Epidermal melanocyte (primary cell): ENCODE results near the gene TRAM2.

Experiments
- DNase-seq: peaks from one replicate; pipeline ENCODE4 v3.0.0; 2011; ENCODE audit warnings: low spot score; ENCODE audit not compliant: insufficient read length

Gene TRAM2

DNA sequence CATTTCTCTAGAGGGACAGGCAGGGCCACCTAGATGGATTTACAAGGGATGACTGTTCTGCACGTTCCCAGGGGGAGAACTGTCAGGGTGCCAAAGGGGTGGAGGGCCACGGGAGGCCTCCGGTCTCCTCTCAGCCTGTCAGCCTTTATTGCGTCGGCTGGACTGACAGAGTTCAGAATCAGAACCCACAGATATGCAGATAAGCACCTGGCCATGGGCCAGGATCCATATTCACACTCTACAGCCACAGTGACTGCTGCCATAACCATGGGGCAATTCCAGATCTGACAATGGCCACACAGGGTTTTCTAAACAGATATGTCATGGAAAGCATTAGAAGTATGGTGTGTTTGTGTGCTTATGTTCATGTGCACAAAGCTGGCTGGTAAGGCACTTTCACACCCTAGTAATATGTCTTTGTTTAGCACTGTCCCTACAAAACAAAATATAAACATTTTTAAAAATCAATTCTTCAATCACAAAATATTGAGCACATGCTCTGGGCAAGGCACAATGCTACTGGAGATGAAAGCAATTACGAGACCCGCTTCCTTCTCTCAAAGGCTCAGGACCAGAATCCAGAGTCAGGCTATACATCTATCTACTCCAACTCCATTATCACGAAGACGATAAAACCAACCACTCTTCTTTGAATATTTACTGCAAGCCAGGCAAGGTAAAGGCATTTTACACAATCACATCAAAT, 29.1 kb downstream of the TRAM2 start:
- DNase-seq: no peak

GRCh38 chr6:52546678-52547077, 30.2 kb downstream of the TRAM2 start:
- no peak for DNase-seq

- no peak for DNase-seq
Measured at GRCh38 chr6:52546192-52546591, 30.7 kb downstream of the TRAM2 start.

- DNase-seq: no peak
Measured at GRCh38 chr6:52545406-52546119, 31.3 kb downstream of the TRAM2 start.

- DNase-seq: no peak
Measured at GRCh38 chr6:52544602-52545405, 32.1 kb downstream of the TRAM2 start.

DNA sequence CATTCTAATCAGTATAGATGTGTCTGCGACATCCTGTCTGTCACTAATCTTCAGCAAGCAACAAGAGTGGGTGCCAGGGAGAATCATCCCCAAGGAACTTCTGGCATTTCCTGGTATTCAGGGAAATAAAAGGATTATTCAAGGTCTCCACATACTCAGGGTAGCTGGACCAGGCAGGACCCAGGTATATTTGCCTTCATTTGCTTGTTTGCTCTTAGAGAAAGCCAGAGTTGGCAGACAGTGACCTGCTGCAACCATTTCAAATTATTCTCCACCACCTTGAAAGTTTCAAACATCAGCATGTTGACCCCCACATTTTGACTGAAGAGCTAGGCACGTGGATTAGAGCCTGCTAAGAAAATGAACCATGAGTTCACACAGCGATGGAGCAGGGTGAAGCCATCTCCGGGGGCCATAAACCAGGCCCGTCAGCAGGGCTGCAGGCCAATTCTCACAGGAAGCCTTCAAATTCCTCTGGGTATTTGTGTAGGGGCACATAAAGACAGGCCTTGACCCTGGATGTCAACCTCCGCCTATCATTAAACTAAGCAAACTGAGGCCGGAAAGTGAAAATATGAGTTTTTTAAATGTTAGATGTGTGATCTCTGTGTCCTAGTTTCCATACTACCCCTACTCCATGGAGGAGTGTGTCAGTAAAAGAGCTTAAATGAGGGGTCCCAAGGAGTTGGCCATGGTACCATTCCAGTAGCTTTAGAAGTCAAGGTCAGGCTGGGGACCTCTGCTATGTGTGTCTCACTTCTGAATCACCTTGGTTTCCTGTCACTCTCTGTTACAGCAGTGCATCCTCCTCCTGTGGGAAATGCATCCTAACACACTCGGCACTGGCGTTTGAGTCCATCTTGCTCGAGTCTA, 32.9 kb downstream of the TRAM2 start:
- DNase-seq: no peak

DNA sequence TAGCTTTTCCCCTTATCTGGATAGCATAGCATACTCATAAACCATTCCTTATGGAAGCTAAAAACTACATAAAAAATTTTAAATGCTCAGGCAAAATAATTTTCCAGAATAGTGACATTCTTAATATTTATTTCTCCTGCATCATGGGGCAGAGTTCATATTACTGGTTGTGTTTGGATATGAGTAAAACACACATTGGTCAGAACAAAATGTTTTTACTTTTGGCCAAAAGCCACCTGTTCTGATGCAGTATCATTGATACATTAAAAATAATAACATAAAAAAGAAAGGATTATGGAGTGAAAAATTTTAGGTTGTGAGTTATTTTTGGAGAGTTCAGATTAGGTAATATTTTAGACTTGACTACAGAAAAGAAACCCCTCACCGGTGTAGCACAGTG, 33.6 kb downstream of the TRAM2 start:
- DNase-seq: no peak

GRCh38 chr6:52541135-52541534, 35.7 kb downstream of the TRAM2 start:
- no peak for DNase-seq

DNA sequence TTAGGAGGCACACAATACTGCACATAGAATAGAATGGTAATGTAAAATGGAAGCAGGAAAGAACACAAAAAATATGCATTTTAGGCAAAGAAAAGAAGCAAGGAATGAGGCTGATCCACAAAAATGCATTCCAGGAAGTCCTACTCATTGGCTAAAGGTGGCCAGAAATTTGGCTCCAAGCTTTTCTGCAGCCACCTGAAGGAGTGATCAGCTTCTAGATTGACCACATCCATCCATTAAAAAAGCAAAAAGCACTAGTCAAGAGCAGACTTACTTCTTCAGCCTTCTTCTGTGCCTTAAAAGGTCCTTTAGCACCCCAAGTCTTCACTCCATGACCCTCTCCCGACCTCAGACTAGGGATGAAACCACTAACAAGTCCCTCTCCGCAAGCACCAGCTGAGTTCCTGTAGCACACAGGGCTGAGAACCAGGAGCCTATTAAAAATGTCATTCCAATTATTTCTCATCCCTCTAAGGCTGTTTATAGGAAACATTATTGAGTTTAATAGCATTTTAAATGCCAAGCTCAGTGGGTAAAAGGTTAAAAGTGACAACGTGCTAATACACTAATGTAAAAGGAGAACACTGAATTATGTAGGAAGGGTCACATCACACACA, 36.5 kb downstream of the TRAM2 start:
- DNase-seq: no peak

DNA sequence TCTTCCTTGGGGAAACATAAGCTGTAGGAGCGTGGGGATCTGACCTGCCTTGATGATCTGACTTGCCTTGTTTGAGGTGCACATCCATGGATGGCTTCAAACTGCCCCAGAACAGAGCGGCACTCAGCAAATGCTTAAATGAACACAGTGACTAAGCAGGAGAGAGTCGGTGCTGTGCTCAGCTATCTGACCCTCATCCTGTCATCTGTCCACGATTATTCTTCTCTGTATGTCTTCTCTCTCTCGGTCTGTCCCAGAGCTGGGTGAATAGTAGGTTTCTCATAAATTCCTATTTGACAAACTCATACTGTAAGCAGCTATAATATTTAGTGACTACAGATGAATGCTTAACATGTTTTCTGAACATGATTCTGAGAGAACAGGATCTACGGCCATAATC, 37.3 kb downstream of the TRAM2 start:
- no peak for DNase-seq

DNA sequence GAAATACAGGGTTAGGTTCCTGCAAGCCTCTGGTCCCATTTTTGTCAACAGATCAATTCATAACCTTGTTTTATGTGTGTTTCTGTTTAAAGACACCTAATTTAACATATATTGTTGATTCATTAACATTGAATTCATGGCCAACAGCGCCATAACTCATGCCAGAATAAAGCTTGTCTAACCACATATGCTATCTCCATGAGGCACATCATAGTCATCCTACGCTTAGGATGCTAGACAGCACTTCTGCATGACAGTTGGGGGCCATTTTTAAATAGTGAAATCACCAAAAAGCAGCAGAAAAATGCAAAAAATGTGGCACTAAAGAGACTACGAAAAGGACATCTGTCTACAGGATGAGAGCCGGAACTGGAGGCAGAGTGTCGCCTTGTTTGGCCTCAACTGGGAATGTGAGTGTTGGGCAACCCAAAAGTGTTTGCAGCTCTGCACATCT, 37.9 kb downstream of the TRAM2 start:
- no peak for DNase-seq

GRCh38 chr6:52538252-52538900, 38.5 kb downstream of the TRAM2 start:
- DNase-seq: no peak

DNA sequence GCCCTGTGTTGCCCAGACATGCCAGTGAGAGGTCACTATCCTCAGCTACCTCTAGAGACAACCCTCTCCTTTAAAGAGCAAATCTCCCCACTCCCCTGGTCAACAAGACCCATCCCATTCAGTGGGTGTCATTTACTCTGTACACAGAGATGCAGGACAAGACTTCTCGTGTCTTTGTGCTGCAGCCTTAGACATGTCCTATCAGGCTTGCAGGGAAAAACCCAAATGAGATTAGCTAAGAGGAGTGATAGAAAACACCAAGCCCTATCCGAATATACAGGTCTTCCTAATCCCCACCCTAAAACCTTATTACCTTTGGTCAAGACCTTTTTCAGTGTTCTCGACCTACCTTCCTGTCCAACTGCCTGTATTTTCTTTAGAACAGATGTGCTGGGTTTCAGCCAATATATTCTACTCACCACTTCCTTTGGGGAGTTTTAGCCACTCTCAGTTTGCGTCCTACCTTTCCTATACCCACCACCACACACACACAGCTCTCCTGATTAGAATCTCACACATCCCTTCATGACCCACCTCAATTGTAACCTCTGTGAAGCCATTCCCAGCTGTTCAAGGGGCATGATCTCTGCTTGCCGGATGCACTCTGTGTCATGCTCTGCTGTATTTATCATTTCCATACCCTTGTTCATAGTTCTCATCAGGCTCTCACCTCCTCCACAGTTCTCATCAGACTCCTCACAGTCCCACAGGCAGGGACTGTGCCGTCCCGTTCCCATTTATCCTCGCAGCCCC, 39.7 kb downstream of the TRAM2 start:
- DNase-seq: no peak

GRCh38 chr6:52536424-52536916, 40.4 kb downstream of the TRAM2 start:
- no peak for DNase-seq

DNA sequence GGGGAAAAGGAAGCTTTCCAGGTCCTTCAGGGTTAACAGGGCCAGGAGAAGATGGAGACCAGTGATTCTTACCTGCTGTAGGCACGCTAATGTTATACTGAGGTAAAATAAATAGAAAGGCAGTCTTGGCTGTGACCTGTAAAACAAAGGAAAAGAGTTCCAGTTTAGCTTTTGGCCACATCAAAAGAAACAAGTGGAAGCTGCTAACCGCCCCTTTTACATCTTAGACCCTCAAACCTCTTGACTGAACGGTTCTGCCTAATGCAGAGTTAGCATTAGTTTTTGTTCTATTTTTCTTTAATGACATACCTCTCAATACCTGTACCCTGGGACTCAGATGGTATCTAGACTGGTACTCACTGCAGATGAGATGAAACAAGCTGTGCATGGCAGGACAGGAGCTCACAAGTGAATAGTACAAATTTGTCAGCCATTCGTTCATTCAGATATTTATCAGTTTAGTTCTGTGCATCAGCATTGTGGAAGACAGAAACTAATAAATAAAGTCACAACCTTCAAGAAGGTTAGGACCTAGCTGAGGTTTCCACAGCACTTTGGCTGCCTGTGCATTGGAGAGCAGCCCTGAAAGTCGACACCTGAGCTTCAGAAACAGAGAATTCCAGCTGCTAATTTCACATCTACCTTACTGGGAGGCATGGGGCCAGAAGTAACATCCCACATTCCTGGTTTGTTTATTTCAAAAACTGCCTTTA, 41.0 kb downstream of the TRAM2 start:
- no peak for DNase-seq

GRCh38 chr6:52534966-52535390, 41.9 kb downstream of the TRAM2 start:
- DNase-seq: no peak

DNA sequence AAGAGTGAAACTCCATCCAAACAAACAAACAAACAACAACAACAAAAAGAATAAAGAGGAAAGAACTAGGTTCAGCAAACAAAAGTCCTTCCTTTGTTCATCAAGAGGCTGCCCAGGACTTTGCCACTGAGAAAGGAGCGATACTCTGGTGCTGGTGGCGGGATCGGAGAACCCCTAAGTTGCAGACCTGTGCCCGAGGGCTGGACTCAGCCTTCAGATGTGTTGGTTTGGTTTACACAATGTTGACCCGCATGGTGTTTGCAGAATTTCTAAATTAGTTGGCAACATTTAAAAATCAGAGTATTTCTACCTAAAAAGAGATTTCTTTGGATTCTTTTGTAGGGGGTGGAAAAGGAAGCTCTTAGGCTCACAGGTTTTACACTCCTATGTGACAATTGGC, 42.5 kb downstream of the TRAM2 start:
- no peak for DNase-seq

GRCh38 chr6:52533491-52533890, 43.4 kb downstream of the TRAM2 start:
- DNase-seq: no peak

DNA sequence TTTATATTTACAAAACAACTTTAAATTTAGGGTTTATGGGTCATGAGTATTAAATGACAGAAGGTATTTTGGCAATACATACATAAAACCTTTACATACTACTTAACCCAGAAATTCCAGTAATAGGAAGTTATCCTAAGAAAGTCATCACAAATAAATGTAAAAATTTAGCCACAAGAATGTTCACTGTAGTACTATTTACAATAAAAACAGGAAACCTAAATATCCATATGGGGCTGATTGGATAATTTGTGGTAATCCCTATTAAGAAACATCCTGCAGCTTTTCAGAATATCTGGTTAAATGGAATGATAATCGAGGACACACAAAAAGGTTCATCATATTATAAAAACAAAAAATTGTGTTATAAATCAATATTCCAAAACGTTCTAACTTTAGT, 44.4 kb downstream of the TRAM2 start:
- DNase-seq: no peak
